Tibial nerve (tissue), 4 donors: Measurements from ENCODE around the gene SMAD1.

Experiments
- EP300 ChIP-seq, 2 donors: sonication (generic); formaldehyde crosslinking; IDR thresholded peaks; one replicate each; pipeline ENCODE4 v1.6.1; 2017; ENCODE audit warnings: antibody characterized with exemption in 2 of 2, mild to moderate bottlenecking in 1 of 2
- POLR2A ChIP-seq, 2 donors: fragments of 450-650 bp; IDR thresholded peaks; one replicate each; pipeline ENCODE4 v1.6.1; 2017; ENCODE audit warnings: antibody characterized with exemption in 2 of 2, mild to moderate bottlenecking in 2 of 2, moderate library complexity in 2 of 2
- TF ChIP-seq, protein P1 (sequence below), 5 experiments: fragments of 200-600 bp in 3 of 5; fragments of 450-650 bp in 2 of 5; sonication (generic) in 3 of 5; IDR thresholded peaks; one replicate each; pipeline ENCODE4 v1.5.1; 2016 to 2019; ENCODE audit warnings: antibody characterized with exemption in 5 of 5, mild to moderate bottlenecking in 3 of 5, moderate library complexity in 2 of 5

- TF ChIP-seq, protein P1, sequence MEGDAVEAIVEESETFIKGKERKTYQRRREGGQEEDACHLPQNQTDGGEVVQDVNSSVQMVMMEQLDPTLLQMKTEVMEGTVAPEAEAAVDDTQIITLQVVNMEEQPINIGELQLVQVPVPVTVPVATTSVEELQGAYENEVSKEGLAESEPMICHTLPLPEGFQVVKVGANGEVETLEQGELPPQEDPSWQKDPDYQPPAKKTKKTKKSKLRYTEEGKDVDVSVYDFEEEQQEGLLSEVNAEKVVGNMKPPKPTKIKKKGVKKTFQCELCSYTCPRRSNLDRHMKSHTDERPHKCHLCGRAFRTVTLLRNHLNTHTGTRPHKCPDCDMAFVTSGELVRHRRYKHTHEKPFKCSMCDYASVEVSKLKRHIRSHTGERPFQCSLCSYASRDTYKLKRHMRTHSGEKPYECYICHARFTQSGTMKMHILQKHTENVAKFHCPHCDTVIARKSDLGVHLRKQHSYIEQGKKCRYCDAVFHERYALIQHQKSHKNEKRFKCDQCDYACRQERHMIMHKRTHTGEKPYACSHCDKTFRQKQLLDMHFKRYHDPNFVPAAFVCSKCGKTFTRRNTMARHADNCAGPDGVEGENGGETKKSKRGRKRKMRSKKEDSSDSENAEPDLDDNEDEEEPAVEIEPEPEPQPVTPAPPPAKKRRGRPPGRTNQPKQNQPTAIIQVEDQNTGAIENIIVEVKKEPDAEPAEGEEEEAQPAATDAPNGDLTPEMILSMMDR (IDR thresholded peaks at IDR 0.05), result no peak
- no peak for TF ChIP-seq POLR2A (IDR thresholded peaks at IDR 0.05)
- no peak for TF ChIP-seq EP300 (IDR thresholded peaks at IDR 0.05)
Observed at GRCh38 chr4:145446184-145446583, 35.5 kb upstream of the SMAD1 start.
